H1 (cell line): ENCODE results near the gene HIBCH. TPM values are rescaled to one million over a fixed set of nuclear protein-coding genes. Genes with fewer than 3 reads are reported as not detected.

Experiments
- CTCF ChIA-PET: fragments of 300-600 bp; sonication (Branson Sonifier 250); formaldehyde crosslinking; loops from one replicate; lab custom pipeline; 2021; ENCODE audit not compliant: partially characterized antibody; lab: Charles Lee
- POLR2A ChIA-PET: fragments of 300-600 bp; sonication (Branson Sonifier 250); formaldehyde crosslinking; loops from one replicate; lab custom pipeline; 2021; ENCODE audit warnings: inconsistent platforms; ENCODE audit not compliant: partially characterized antibody; lab: Charles Lee
- DNase-seq, 2 experiments: peaks; one replicate each; pipeline versions ENCODE4 v3.0.0 to v3.0.0-alpha.2; 2010 to 2022; ENCODE audit warnings: low spot score in 2 of 2, low read depth in 1 of 2, mixed read lengths in 1 of 2
- FAIRE-seq: peaks from 2 replicates; lab custom pipeline; 2011; peaks lifted over from hg19 to GRCh38; lab: Jason Lieb, UNC
- H2AFZ ChIP-seq: 2 replicates; pipeline ENCODE4 v1.8.1; 2012; ENCODE audit warnings: low read length, inconsistent platforms
- H2AK5ac ChIP-seq: 2 replicates; pipeline ENCODE4 v1.6.1; 2013; ENCODE audit warnings: low read depth, low read length
- H2BK120ac ChIP-seq: replicated peaks from 2 replicates; pipeline ENCODE3; 2013; ENCODE audit warnings: low read depth, low read length, inconsistent platforms
- H2BK12ac ChIP-seq: 2 replicates; pipeline ENCODE4 v1.6.1; 2013; ENCODE audit warnings: low read depth, low read length
- H2BK15ac ChIP-seq: 2 replicates; pipeline ENCODE4 v1.6.1; 2013; ENCODE audit warnings: low read length
- H2BK20ac ChIP-seq: 2 replicates; pipeline ENCODE4 v1.6.1; 2013; ENCODE audit warnings: low read length
- H2BK5ac ChIP-seq: 2 replicates; pipeline ENCODE4 v1.6.1; 2013; ENCODE audit warnings: low read depth, low read length
- H3K14ac ChIP-seq: 2 replicates; pipeline ENCODE4 v1.6.1; 2013; ENCODE audit warnings: inconsistent platforms; ENCODE audit not compliant: insufficient read length
- H3K18ac ChIP-seq: 2 replicates; pipeline ENCODE4 v1.6.1; 2013; ENCODE audit warnings: low read length; ENCODE audit errors: extremely low read depth
- H3K23ac ChIP-seq: 2 replicates; pipeline ENCODE4 v1.6.1; 2013; ENCODE audit warnings: inconsistent platforms; ENCODE audit not compliant: insufficient read length
- H3K23me2 ChIP-seq: 2 replicates; pipeline ENCODE4 v1.6.1; 2013; ENCODE audit warnings: low read depth, low read length
- H3K27ac ChIP-seq: 2 replicates; pipeline ENCODE4 v1.6.1; 2011; ENCODE audit warnings: low read depth, low read length, inconsistent platforms
- H3K27me3 ChIP-seq, 4 experiments: replicated peaks in 1 of 4; 1 replicate in 1 of 4; 2 replicates in 3 of 4; pipeline versions ENCODE4 v1.6.1 to v1.8.1; 2011 to 2013; ENCODE audit warnings: low read length in 3 of 4, mild to moderate bottlenecking in 3 of 4, inconsistent platforms in 2 of 4, mixed read lengths in 2 of 4, moderate library complexity in 1 of 4; ENCODE audit not compliant: control insufficient read depth in 3 of 4, insufficient read depth in 3 of 4; ENCODE audit errors: extremely low read depth in 1 of 4
- H3K36me3 ChIP-seq, 4 experiments: 2 replicates each; pipeline versions ENCODE4 v1.6.1 to v1.8.1; 2011 to 2013; ENCODE audit warnings: mild to moderate bottlenecking in 4 of 4, low read length in 3 of 4, moderate library complexity in 2 of 4, control low read depth in 1 of 4, inconsistent platforms in 1 of 4; ENCODE audit not compliant: insufficient read depth in 4 of 4, control insufficient read depth in 2 of 4
- H3K4ac ChIP-seq: replicated peaks from 2 replicates; pipeline ENCODE3; 2013; ENCODE audit warnings: low read length, low read depth, mixed read lengths, inconsistent platforms; ENCODE audit not compliant: insufficient read length
- H3K4me1 ChIP-seq, 4 experiments: replicated peaks in 1 of 4; 1 replicate in 1 of 4; 2 replicates in 3 of 4; pipeline versions ENCODE4 v1.6.1 to v1.8.1; 2011 to 2013; ENCODE audit warnings: low read length in 3 of 4, inconsistent platforms in 2 of 4, mixed read lengths in 1 of 4; ENCODE audit not compliant: insufficient read depth in 4 of 4, control insufficient read depth in 3 of 4
- H3K4me2 ChIP-seq, 2 experiments: 2 replicates each; pipeline versions ENCODE4 v1.6.1 to v1.8.1; 2011 to 2013; ENCODE audit warnings: low read depth in 2 of 2, low read length in 2 of 2, control low read depth in 1 of 2, inconsistent platforms in 1 of 2, mild to moderate bottlenecking in 1 of 2; ENCODE audit not compliant: insufficient read depth in 1 of 2
- H3K4me3 ChIP-seq, 4 experiments: fragments of 200-600, 300-600 bp in 1 of 4; sonication (generic), shearing (Covaris generic), sonication (Bioruptor Twin) in 1 of 4; 2 replicates each; pipeline versions ENCODE4 v1.5.1 to v1.8.1; 2011 to 2016; ENCODE audit warnings: low read length in 4 of 4, low read depth in 3 of 4, control low read depth in 2 of 4, inconsistent platforms in 2 of 4, mild to moderate bottlenecking in 2 of 4, mixed read lengths in 1 of 4, moderate library complexity in 1 of 4; ENCODE audit not compliant: insufficient read depth in 2 of 4; ENCODE audit errors: extremely low read depth in 1 of 4
- H3K56ac ChIP-seq: replicated peaks from 2 replicates; pipeline ENCODE3; 2013; ENCODE audit warnings: low read depth, mild to moderate bottlenecking, mixed read lengths, low read length, inconsistent platforms; ENCODE audit not compliant: insufficient read length
- H3K79me1 ChIP-seq: 2 replicates; pipeline ENCODE4 v1.6.1; 2013; ENCODE audit warnings: low read depth, low read length, control low read depth
- H3K79me2 ChIP-seq, 2 experiments: 2 replicates each; pipeline versions ENCODE4 v1.6.1 to v1.8.1; 2012 to 2013; ENCODE audit warnings: low read length in 2 of 2, mild to moderate bottlenecking in 2 of 2, inconsistent platforms in 1 of 2; ENCODE audit not compliant: insufficient read depth in 2 of 2, control insufficient read depth in 1 of 2
- H3K9ac ChIP-seq, 4 experiments: replicated peaks in 1 of 4; 1 replicate in 1 of 4; 2 replicates in 3 of 4; pipeline versions ENCODE4 v1.6.1 to v1.8.1; 2011 to 2013; ENCODE audit warnings: low read depth in 3 of 4, low read length in 3 of 4, control low read depth in 2 of 4, mild to moderate bottlenecking in 2 of 4, moderate library complexity in 2 of 4, inconsistent platforms in 1 of 4; ENCODE audit errors: extremely low read depth in 1 of 4
- H3K9me3 ChIP-seq, 2 experiments: 2 replicates each; pipeline versions ENCODE4 v1.6.1 to v1.8.1; 2012 to 2013; ENCODE audit warnings: mild to moderate bottlenecking in 2 of 2, moderate library complexity in 2 of 2, control low read depth in 1 of 2, inconsistent platforms in 1 of 2, low read depth in 1 of 2, low read length in 1 of 2, mixed read lengths in 1 of 2; ENCODE audit not compliant: insufficient read depth in 2 of 2
- H4K20me1 ChIP-seq, 2 experiments: replicated peaks in 1 of 2; 2 replicates each; pipeline versions ENCODE3 to v1.8.1; 2011 to 2013; ENCODE audit warnings: inconsistent platforms in 2 of 2, low read length in 2 of 2, mild to moderate bottlenecking in 1 of 2; ENCODE audit not compliant: insufficient read depth in 2 of 2, control insufficient read depth in 1 of 2
- H4K5ac ChIP-seq: 2 replicates; pipeline ENCODE4 v1.6.1; 2013; ENCODE audit warnings: low read length, low read depth, mixed read lengths, inconsistent platforms; ENCODE audit not compliant: insufficient read length
- H4K8ac ChIP-seq: 2 replicates; pipeline ENCODE4 v1.8.0; 2013; ENCODE audit warnings: mild to moderate bottlenecking, moderate library complexity, low read length, inconsistent platforms; ENCODE audit not compliant: insufficient read depth; ENCODE audit errors: extremely low read depth
- H4K91ac ChIP-seq: replicated peaks from 2 replicates; pipeline ENCODE3; 2013; ENCODE audit warnings: low read length, mixed read lengths, inconsistent platforms; ENCODE audit not compliant: insufficient read length
- CHD2 ChIP-seq: IDR thresholded peaks from 2 replicates; pipeline ENCODE4 v1.6.1; 2012; ENCODE audit warnings: low read length, improper control_type of control experiment
- CREB1 ChIP-seq: IDR thresholded peaks from 2 replicates; pipeline ENCODE4 v1.6.1; 2012; ENCODE audit warnings: inconsistent platforms
- FOSL1 ChIP-seq: IDR thresholded peaks from 2 replicates; pipeline ENCODE4 v1.6.1; 2011; ENCODE audit warnings: mild to moderate bottlenecking, low read depth, low read length, moderate library complexity; ENCODE audit not compliant: insufficient read depth
- HDAC6 ChIP-seq: IDR thresholded peaks from one replicate; pipeline ENCODE4 v1.7.1; 2012; ENCODE audit warnings: low read depth, mild to moderate bottlenecking, inconsistent platforms, low read length, moderate library complexity
- JUN ChIP-seq: IDR thresholded peaks from 2 replicates; pipeline ENCODE4 v1.6.1; 2011; ENCODE audit warnings: low read depth, mild to moderate bottlenecking, improper control_type of control experiment, low read length
- RFX5 ChIP-seq: IDR thresholded peaks from 2 replicates; pipeline ENCODE4 v1.6.1; 2011; ENCODE audit warnings: low read depth, low read length, improper control_type of control experiment, borderline replicate concordance
- RNF2 ChIP-seq: fragments of 200-900, 300-1000 bp; sonication (generic); IDR thresholded peaks from 2 replicates; pipeline ENCODE4 v1.7.1; 2016; ENCODE audit warnings: borderline replicate concordance, low read depth, mild to moderate bottlenecking, antibody characterized with exemption, low read length; ENCODE audit not compliant: poor library complexity, severe bottlenecking; ENCODE audit errors: missing control alignments
- SIN3A ChIP-seq, 2 experiments: IDR thresholded peaks in 1 of 2; conservative IDR thresholded peaks in 1 of 2; 2 replicates each; pipeline ENCODE4 v1.6.1; 2011 to 2012; ENCODE audit warnings: low read length in 2 of 2, improper control_type of control experiment in 1 of 2, low read depth in 1 of 2, mild to moderate bottlenecking in 1 of 2
- TBP ChIP-seq: IDR thresholded peaks from 2 replicates; pipeline ENCODE4 v1.6.1; 2011; ENCODE audit warnings: low read depth, low read length, improper control_type of control experiment
- TEAD4 ChIP-seq: IDR thresholded peaks from 2 replicates; pipeline ENCODE4 v1.6.1; 2012; ENCODE audit warnings: low read depth, low read length, inconsistent platforms, mixed read lengths
- polyA plus RNA-seq, 7 experiments: library from polyadenylated mRNA; depleted of rRNA in 3 of 7; stranded (reverse) in 5 of 7; unstranded in 2 of 7; fragments of >200 nt in 5 of 7; fragments of 200-250 nt in 2 of 7; gene quantifications; 1 replicate in 5 of 7; 2 replicates in 1 of 7; 4 replicates in 1 of 7; pipeline versions ENCODE4 v1.2.1 to v1.2.3, GENCODE V29; 2011 to 2013; ENCODE audit warnings: missing spikeins in 2 of 7, mixed read lengths in 2 of 7
- total RNA-seq: library from RNA; stranded (reverse); fragmentation: NEBNext Ultra II Directional; extraction: Animal tissue kit (Norgen Biotek cat#: 25700); gene quantifications from 2 replicates; pipeline ENCODE4 v1.2.1, GENCODE V29; 2021
- TF ChIP-seq, protein P1 (sequence below): IDR thresholded peaks from 2 replicates; pipeline ENCODE4 v1.6.1; 2012; ENCODE audit warnings: inconsistent platforms
- TF ChIP-seq, protein P2 (sequence below), 3 experiments: IDR thresholded peaks; 1 replicate in 2 of 3; 2 replicates in 1 of 3; pipeline versions ENCODE4 v1.5.1 to v1.6.1; 2011; ENCODE audit warnings: low read length in 3 of 3, mild to moderate bottlenecking in 3 of 3, inconsistent platforms in 2 of 3, low read depth in 1 of 3, moderate library complexity in 1 of 3; ENCODE audit not compliant: insufficient read depth in 1 of 3; ENCODE audit errors: control extremely low read depth in 1 of 3

HIBCH gene
- total and polyA plus RNA-seq, 2 of the 8 experiments (the other 6 are each of a cell fraction or from before 2014, with no cell fraction given) = 7.5 to 31.8 TPM

DNA sequence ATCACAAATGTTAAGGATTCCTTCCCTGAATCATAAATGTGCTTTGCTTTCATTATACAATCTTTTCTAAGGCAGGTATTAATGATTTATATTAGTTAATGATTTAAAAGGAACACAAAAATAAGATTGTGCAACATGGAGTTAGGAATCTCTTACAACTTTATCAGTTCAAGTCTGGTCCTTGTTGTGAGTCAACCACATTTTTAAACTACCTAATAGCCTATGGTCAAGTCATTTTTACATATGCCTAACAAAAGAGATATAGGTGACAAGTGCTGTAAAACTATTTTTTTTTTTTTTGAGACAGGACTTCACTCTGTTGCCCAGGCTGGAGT lies 15.6 kb upstream of the HIBCH start:
- POLR2A ChIA-PET = no interaction called here
- TF ChIP-seq CREB1 (no peak), TEAD4 (no peak), RFX5 (no peak), FOSL1 (no peak), SIN3A (conservative IDR thresholded peaks at IDR 0.05 in 1 of 2, IDR thresholded peaks at IDR 0.05 in 1 of 2; ENCODE audit: low read depth in 1 of 2, low read length in 2 of 2) (no peak), CHD2 (no peak), TBP (no peak), RNF2 (no peak), JUN (no peak), HDAC6 (no peak)
- TF ChIP-seq, protein P1, sequence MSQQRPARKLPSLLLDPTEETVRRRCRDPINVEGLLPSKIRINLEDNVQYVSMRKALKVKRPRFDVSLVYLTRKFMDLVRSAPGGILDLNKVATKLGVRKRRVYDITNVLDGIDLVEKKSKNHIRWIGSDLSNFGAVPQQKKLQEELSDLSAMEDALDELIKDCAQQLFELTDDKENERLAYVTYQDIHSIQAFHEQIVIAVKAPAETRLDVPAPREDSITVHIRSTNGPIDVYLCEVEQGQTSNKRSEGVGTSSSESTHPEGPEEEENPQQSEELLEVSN = no peak
- TF ChIP-seq, protein P2, sequence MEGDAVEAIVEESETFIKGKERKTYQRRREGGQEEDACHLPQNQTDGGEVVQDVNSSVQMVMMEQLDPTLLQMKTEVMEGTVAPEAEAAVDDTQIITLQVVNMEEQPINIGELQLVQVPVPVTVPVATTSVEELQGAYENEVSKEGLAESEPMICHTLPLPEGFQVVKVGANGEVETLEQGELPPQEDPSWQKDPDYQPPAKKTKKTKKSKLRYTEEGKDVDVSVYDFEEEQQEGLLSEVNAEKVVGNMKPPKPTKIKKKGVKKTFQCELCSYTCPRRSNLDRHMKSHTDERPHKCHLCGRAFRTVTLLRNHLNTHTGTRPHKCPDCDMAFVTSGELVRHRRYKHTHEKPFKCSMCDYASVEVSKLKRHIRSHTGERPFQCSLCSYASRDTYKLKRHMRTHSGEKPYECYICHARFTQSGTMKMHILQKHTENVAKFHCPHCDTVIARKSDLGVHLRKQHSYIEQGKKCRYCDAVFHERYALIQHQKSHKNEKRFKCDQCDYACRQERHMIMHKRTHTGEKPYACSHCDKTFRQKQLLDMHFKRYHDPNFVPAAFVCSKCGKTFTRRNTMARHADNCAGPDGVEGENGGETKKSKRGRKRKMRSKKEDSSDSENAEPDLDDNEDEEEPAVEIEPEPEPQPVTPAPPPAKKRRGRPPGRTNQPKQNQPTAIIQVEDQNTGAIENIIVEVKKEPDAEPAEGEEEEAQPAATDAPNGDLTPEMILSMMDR (IDR thresholded peaks at IDR 0.05; ENCODE audit: control extremely low read depth in 1 of 3, insufficient read depth in 1 of 3, low read depth in 1 of 3, low read length in 3 of 3) = no peak

More for the DNA sequence above, 15.6 kb upstream of the HIBCH start:
- Histone ChIP-seq H3K27me3 (no peaks in the 10 kb centered on the region), H2BK15ac (no peak overlapping the region), H2BK5ac (no peak overlapping the region), H4K91ac (no peak overlapping the region), H3K4me2 (no peak overlapping the region), H3K79me2 (no peaks in the 10 kb centered on the region), H4K20me1 (no peaks in the 10 kb centered on the region), H2BK120ac (no peak overlapping the region), H2AFZ (no peak overlapping the region), H3K4me3 (no peak overlapping the region), H4K8ac (no peak overlapping the region), H2BK20ac (no peak overlapping the region), H3K79me1 (no peaks in the 10 kb centered on the region), H3K23ac (no peak overlapping the region), H3K9me3 (no peaks in the 10 kb centered on the region), H3K4ac (no peak overlapping the region), H3K56ac (no peak overlapping the region), H3K36me3 (no peaks in the 10 kb centered on the region), H3K4me1 (no peaks in the 10 kb centered on the region), H2AK5ac (no peak overlapping the region), H3K14ac (no peak overlapping the region), H3K18ac (no peak overlapping the region), H4K5ac (no peak overlapping the region), H3K23me2 (no peaks in the 10 kb centered on the region), H3K27ac (no peak overlapping the region), H3K9ac (no peak overlapping the region), H2BK12ac (no peak overlapping the region)
- CTCF ChIA-PET = no interaction called here
- DNase-seq (no peak), FAIRE-seq (no peak)
